Mesodermal cell (in vitro differentiated cells): ENCODE results near the gene C4orf33.
"Not testable (repeated sequence)": the region's sequence is repeated elsewhere in the genome, so short reads cannot be mapped to it uniquely, and the experiment has no call there.

Source experiments
- H3K27ac ChIP-seq: 2 replicates; pipeline ENCODE4 v1.7.0; 2013; ENCODE audit warnings: mild to moderate bottlenecking, low read depth, low read length, moderate library complexity; ENCODE audit not compliant: severe bottlenecking
- H3K36me3 ChIP-seq: 2 replicates; pipeline ENCODE4 v1.7.1; 2013; ENCODE audit warnings: mild to moderate bottlenecking, low read length, moderate library complexity; ENCODE audit not compliant: control insufficient read depth, insufficient read depth
- H3K4me1 ChIP-seq: one replicate; pipeline ENCODE4 v1.7.1; 2013; ENCODE audit warnings: mild to moderate bottlenecking, low read length; ENCODE audit not compliant: insufficient read depth, control insufficient read depth, poor library complexity, severe bottlenecking
- H3K4me3 ChIP-seq: 2 replicates; pipeline ENCODE4 v1.7.0; 2013; ENCODE audit warnings: low read length, control low read depth, mild to moderate bottlenecking; ENCODE audit not compliant: insufficient read depth, poor library complexity, severe bottlenecking; ENCODE audit errors: extremely low read depth
- H3K9me3 ChIP-seq: 2 replicates; pipeline ENCODE4 v1.7.1; 2013; ENCODE audit warnings: mild to moderate bottlenecking, low read length, moderate library complexity; ENCODE audit not compliant: control insufficient read depth
- WGBS, 2 experiments: methylation state at CpG; one replicate each; pipeline ENCODE4 v1.1.5; 2013; ENCODE audit warnings: missing lambda C conversion rate in 2 of 2; ENCODE audit not compliant: insufficient coverage in 2 of 2; 5-methylcytosine and 5-hydroxymethylcytosine counted together

C4orf33 gene

GRCh38 chr4:129126614-129127013, 30.7 kb downstream of the C4orf33 start:
- not testable (repeated sequence) for H3K36me3 ChIP-seq, H3K27ac ChIP-seq, H3K4me1 ChIP-seq, H3K4me3 ChIP-seq, H3K9me3 ChIP-seq
- 89 to 100% methylated on average over 1 to 2 of the region's 5 CpGs for WGBS, 2 experiments

- WGBS, 2 experiments, result 80 to 100% methylated on average over 1 of the region's 2 CpGs
- H3K9me3 ChIP-seq, result no peaks in the 10 kb centered on the region
- H3K36me3 ChIP-seq, result no peaks in the 10 kb centered on the region
- no peak overlapping the region for H3K27ac ChIP-seq
- H3K4me1 ChIP-seq, result no peaks in the 10 kb centered on the region
- no peak overlapping the region for H3K4me3 ChIP-seq
Observed at GRCh38 chr4:129129143-129129542, 33.2 kb downstream of the C4orf33 start.

GRCh38 chr4:129131343-129131742, 35.4 kb downstream of the C4orf33 start:
- Histone ChIP-seq H3K4me1 (no peaks in the 10 kb centered on the region), H3K27ac (no peak overlapping the region), H3K9me3 (no peaks in the 10 kb centered on the region), H3K4me3 (no peak overlapping the region), H3K36me3 (no peaks in the 10 kb centered on the region)
- no CpG with 5 or more reads among the region's 2 CpGs for WGBS, 2 experiments

DNA sequence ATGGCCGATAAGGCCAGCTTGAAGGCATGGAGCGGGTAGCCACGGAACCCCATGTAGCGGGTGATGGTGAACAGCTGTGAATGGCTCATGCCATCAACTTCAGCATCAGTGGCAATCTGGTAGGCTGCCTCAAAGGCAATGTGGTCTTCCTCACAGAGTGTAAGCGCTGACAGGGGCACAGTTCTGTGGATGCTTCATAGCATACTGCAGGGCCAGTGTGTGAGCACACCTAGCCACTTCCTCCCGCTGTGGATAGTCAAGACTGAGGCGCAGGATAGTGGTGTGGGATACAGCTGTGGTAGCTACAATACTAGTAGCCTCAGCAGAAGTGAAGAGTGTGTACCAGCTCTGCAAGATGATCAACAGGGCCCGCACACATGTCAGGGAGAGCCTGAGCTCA, 40.5 kb downstream of the C4orf33 start:
- Histone ChIP-seq H3K4me3 (no peak overlapping the region), H3K36me3 (no peaks in the 10 kb centered on the region), H3K27ac (no peak overlapping the region), H3K4me1 (no peaks in the 10 kb centered on the region), H3K9me3 (no peaks in the 10 kb centered on the region)
- WGBS, 2 experiments, result 91 to 97% methylated on average over 7 to 8 of the region's 8 CpGs

GRCh38 chr4:129138810-129139496, 43.0 kb downstream of the C4orf33 start:
- 83 to 91% methylated on average over 5 of the region's 6 CpGs for WGBS, 2 experiments
- no peaks in the 10 kb centered on the region for H3K4me1 ChIP-seq
- H3K27ac ChIP-seq, result no peak overlapping the region
- no peak overlapping the region for H3K4me3 ChIP-seq
- H3K9me3 ChIP-seq, result no peaks in the 10 kb centered on the region
- H3K36me3 ChIP-seq, result no peaks in the 10 kb centered on the region

DNA sequence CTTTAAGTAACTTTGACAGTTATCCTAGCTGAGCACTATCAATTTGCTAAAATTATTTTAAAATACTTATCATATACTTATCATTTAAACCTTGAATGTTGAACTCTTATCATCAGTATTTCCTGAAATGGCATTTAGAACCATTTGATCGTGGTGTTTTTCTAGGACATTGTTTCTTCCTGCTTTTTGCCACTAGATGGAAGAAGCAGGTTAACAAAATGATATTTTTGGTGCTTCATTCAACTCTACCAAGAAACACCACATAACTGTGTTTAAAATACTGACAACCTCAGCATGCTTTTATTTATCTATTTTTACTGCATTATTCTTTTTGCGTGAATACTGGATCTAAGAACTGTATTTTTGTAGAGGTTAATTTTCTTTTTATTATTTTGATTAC, 44.6 kb downstream of the C4orf33 start:
- H3K4me1 ChIP-seq, result no peaks in the 10 kb centered on the region
- H3K4me3 ChIP-seq, result no peak overlapping the region
- no peaks in the 10 kb centered on the region for H3K36me3 ChIP-seq
- H3K9me3 ChIP-seq, result no peaks in the 10 kb centered on the region
- no CpG with 5 or more reads among the region's 2 CpGs for WGBS, 2 experiments
- H3K27ac ChIP-seq, result no peak overlapping the region

GRCh38 chr4:129143359-129143758, 47.4 kb downstream of the C4orf33 start:
- Histone ChIP-seq H3K4me3 (no peak overlapping the region), H3K36me3 (no peaks in the 10 kb centered on the region), H3K4me1 (no peaks in the 10 kb centered on the region), H3K9me3 (no peaks in the 10 kb centered on the region), H3K27ac (no peak overlapping the region)
- no CpG with 5 or more reads among the region's 2 CpGs for WGBS, 2 experiments

DNA sequence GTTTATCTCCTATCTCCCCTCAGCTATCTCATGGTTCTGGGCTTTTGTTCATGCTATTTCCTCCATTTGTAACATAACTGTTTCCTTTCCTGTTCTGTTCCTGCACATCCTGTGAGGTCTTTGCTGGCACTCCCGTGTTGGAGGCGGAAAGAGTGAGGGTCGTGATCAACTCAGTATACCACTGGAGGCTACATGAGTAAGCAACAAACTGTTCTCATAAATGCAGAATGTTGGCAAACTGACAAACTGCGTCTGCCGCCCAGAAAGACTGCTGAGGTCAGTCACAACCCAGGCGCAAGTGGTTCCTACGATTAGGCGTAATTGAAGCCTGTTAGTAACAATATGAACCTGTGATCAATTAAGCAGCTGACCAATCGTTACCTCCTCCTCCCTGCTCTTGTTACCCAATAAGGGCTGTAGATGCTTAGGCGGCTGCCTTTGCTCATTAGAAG, 48.8 kb downstream of the C4orf33 start:
- H3K4me1 ChIP-seq, result no peaks in the 10 kb centered on the region
- H3K36me3 ChIP-seq, result no peaks in the 10 kb centered on the region
- no peaks in the 10 kb centered on the region for H3K9me3 ChIP-seq
- WGBS, 2 experiments, result 93 to 95% methylated on average over 8 to 9 of the region's 10 CpGs
- no peak overlapping the region for H3K4me3 ChIP-seq
- H3K27ac ChIP-seq, result no peak overlapping the region

DNA sequence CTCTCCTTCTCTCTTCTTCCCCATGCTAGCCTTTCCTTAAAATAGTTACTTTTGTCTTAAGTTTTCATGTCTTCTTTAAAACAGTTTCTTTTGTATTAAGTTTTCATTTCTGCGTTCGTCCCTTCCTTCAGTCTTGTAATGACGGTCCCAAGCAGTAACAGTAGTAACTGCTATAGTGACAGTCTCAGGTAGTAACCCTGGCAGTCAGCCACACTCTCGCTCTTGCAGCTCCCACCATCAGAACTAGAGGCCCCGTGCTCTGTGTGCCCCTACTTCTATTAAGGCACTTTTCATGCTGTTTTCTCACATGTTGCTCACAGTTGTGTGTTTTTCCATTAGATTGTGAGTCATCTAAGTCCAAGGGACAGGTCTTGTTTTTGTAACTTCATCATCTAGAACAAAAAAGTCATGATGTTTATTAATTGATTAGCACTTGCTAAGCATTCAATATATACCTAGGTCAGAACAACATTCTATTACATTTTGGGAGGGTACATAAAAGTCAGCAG, 49.3 kb downstream of the C4orf33 start:
- 88 to 100% methylated on average over 2 to 3 of the region's 5 CpGs for WGBS, 2 experiments
- Histone ChIP-seq H3K9me3 (no peaks in the 10 kb centered on the region), H3K36me3 (no peaks in the 10 kb centered on the region), H3K27ac (no peak overlapping the region), H3K4me1 (no peaks in the 10 kb centered on the region), H3K4me3 (no peak overlapping the region)

DNA sequence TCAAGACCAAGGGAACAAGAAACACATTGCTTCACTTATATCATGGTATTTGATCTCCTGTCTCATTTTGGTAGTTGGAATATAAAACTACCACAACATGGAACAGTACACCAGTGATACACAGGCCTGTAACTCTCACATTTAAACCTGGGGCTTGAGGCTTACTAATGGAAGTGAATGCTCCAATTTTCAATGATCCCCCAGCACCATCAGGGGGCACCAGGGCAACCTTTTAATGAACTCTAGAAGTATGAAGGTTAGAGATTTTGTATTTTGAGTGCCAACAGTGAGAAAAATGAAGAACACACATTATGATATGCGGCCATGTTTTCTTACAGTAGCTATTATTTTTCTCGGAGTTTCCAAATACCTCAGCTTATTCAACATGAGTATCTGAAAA, 50.7 kb downstream of the C4orf33 start:
- H3K4me1 ChIP-seq, result no peaks in the 10 kb centered on the region
- H3K27ac ChIP-seq, result no peak overlapping the region
- no peaks in the 10 kb centered on the region for H3K9me3 ChIP-seq
- H3K36me3 ChIP-seq, result no peaks in the 10 kb centered on the region
- no CpG with 5 or more reads among the region's 2 CpGs for WGBS, 2 experiments
- no peak overlapping the region for H3K4me3 ChIP-seq

DNA sequence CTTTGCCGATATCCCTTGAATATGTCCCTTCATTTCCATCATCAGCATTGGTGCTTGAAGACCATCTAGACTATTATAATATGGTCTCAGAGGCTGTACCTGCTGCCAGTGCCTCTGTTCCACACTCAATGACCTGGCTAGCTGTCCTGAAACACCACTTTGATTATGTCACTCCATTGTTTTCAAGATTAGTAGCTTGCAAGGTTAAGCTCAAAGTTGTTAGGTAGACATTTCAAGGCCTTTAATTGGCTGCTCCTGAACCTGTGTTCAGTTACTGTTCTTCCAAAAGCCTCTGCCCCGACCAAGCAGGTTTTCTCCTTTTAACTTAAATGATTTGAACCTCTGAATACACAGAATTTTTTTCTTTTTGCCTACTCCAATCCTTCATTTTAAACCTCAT, 52.9 kb downstream of the C4orf33 start:
- no peak overlapping the region for H3K4me3 ChIP-seq
- no peaks in the 10 kb centered on the region for H3K4me1 ChIP-seq
- WGBS, 2 experiments, result 88 to 96% methylated on average over 2 of the region's 2 CpGs
- H3K9me3 ChIP-seq, result no peaks in the 10 kb centered on the region
- H3K27ac ChIP-seq, result no peak overlapping the region
- no peaks in the 10 kb centered on the region for H3K36me3 ChIP-seq
